ENCODE measurements around the gene ARL5B. TPM values are rescaled to one million over a fixed set of nuclear protein-coding genes. Genes with fewer than 3 reads are reported as not detected.

Gene ARL5B
- total and polyA plus RNA-seq, 4 donors, result 3.5 to 17.6 (median 8.6) TPM

DNA sequence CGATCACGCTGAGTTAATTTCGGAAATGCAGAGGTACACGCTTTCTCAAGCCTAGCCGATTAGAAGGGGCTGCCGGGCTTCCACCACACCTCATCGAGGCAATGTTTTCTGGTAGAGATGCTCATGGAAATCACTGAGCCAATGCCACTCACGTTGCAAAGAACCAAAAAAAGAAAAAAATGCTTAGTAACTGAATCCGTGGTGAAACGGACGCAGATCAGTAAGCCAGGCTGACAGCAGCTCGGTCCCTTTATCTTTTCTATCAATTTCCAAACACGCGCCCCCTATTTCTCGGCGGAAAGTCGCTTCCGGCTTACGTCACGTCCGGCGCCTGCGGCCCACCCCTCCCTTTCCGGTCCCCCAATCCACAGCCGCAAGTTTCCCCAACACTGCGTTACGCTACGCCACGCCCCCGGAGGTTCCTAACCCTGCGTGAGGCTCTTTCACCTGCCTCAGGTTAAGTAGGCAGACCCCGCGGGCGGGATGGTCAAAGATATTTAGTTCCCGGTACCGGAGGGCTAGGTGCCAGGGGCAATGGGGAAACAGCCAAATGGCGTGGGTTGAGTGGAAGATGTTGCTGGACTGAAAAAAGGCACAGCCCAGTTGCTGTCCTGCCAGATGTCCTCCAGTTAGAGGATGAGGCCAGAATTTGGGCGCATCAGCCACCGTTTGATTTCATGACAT lies 7.8 kb upstream of the ARL5B start, which contains the start of gene NSUN6:
NSUN6 (minus strand) TSS at position 264 of the 684 bp plus-strand sequence. CDS start 384 bp downstream, outside the sequence.
- intact Hi-C loops (cut with DNase I), result no loop called here
- ATAC-seq (ENCODE audit: low FRiP score) (peak; percentile 98), DNase-seq (peak; percentile 93 to 97)
- Histone ChIP-seq H3K9me3 (ENCODE audit: control insufficient read depth, low read length) (no peaks in the 10 kb centered on the region), H3K27ac (ENCODE audit: low read depth in 1 of 2, low read length in 2 of 2) (peak within 1 kb of the TSS in 1 of 2 donors; percentile 88), H3K4me1 (ENCODE audit: control insufficient read depth in 1 of 2, insufficient read depth in 2 of 2, low read length in 2 of 2) (peaks cover 0 to 3% of the 10 kb centered on the region in 2 donors), H3K36me3 (ENCODE audit: control insufficient read depth in 1 of 2, insufficient read depth in 2 of 2, low read length in 1 of 2) (no peaks in the 10 kb centered on the region), H3K4me3 (ENCODE audit: low read length in 2 of 2) (peak within 1 kb of the TSS; percentile 62 to 94), H3K27me3 (ENCODE audit: control insufficient read depth in 1 of 2, insufficient read depth in 2 of 2, low read length in 1 of 2) (no peaks in the 10 kb centered on the region)
- 0% methylated on average over 39 of the region's 39 CpGs for WGBS, 2 donors

DNA sequence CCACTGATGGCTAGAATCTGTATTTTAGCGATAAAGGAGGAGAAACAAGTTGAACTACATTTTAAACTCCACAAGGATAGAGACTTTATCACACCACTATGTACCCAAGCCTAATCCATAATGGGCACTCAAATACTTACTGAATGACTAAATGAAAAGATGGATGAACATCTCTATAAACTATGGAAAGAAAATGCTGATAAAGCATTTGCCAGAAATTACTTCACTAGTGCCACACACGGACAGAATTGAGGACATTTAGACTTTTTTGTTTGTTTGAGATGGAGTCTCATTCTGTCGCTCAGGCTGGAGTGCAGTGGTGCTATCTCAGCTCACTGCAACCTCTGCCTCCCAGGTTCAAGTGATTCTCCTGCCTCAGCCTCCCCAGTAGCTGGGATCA lies 6.1 kb upstream of the ARL5B start:
- Histone ChIP-seq H3K27ac (ENCODE audit: low read depth in 1 of 2, low read length in 2 of 2) (no peak overlapping the region), H3K4me3 (ENCODE audit: low read length in 2 of 2) (no peak overlapping the region), H3K36me3 (ENCODE audit: control insufficient read depth in 1 of 2, insufficient read depth in 2 of 2, low read length in 1 of 2) (no peaks in the 10 kb centered on the region), H3K9me3 (ENCODE audit: control insufficient read depth, low read length) (no peaks in the 10 kb centered on the region), H3K27me3 (ENCODE audit: control insufficient read depth in 1 of 2, insufficient read depth in 2 of 2, low read length in 1 of 2) (no peaks in the 10 kb centered on the region), H3K4me1 (ENCODE audit: control insufficient read depth in 1 of 2, insufficient read depth in 2 of 2, low read length in 2 of 2) (peaks cover 0 to 3% of the 10 kb centered on the region in 2 donors)
- no peak for ATAC-seq (ENCODE audit: low FRiP score)
- intact Hi-C loops (cut with DNase I), result no loop called here
- WGBS, 2 donors, result 87 to 91% methylated on average over 3 of the region's 3 CpGs
- DNase-seq, result no peak

DNA sequence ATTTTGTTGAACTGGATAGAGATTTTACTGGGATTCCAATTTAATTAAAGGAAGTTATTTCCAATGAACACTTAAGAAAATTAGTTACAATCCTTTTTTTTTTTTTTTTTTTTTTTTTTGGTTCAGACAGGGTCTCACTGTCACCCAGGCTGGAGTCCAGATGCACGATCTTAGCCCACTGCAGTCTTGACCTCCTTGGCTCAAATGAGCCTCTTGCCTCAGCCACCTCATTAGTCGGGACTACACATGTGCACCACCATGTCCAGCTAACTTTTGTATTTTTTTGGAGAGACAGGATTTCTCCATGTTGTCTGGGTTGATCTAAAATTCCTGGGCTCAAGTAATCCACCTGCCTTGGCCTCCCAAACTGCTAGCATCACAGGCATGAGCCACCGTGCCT lies 2.5 kb upstream of the ARL5B start:
- intact Hi-C loops (cut with DNase I), result no loop called here
- Histone ChIP-seq H3K27me3 (ENCODE audit: control insufficient read depth in 1 of 2, insufficient read depth in 2 of 2, low read length in 1 of 2) (no peaks in the 10 kb centered on the region), H3K36me3 (ENCODE audit: control insufficient read depth in 1 of 2, insufficient read depth in 2 of 2, low read length in 1 of 2) (no peaks in the 10 kb centered on the region), H3K4me3 (ENCODE audit: low read length in 2 of 2) (no peak overlapping the region), H3K27ac (ENCODE audit: low read depth in 1 of 2, low read length in 2 of 2) (no peak overlapping the region), H3K9me3 (ENCODE audit: control insufficient read depth, low read length) (no peaks in the 10 kb centered on the region), H3K4me1 (ENCODE audit: control insufficient read depth in 1 of 2, insufficient read depth in 2 of 2, low read length in 2 of 2) (peaks cover 0 to 4% of the 10 kb centered on the region in 2 donors)
- 85 to 86% methylated on average over 3 of the region's 3 CpGs for WGBS, 2 donors
- no peak for DNase-seq
- ATAC-seq (ENCODE audit: low FRiP score), result no peak

DNA sequence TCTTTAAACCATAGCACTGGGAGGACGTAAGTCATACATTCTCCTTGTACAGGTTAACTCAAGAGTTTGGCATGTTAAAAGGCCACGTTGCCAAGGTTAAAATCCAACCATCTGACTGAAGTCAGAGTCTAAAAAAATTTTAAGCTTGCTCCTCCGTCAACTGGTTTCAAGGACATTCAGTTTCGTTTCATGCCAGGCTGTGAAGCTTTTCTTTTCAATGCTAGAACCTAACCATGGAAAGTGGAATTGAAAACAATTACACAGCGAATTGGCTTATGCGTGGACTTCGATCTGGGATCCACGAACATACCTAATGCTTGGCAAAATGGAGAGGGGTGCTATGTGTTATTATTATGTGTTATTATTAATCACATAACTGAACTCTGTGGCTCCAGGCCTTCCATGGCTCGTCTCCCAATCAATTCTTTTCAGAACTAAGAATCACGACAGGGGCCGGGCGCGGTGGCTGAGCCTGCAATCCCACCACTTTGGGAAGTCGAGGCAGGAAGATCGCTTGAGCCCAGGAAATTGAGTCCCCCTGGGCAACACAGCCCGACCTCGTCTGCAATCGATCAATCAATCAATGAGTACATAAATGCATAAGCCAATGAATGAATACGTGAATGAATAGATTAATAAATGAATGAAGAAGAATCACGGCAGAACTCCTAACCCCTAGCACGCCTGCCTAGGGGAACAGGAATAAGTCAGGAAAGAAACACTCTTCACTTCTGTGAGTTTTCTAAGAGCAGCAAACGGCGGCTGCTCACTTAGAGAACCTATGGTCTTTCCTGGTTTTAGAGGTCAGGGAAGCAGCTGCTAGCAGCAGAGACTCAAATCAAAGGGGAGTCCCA lies 733 bp upstream of the ARL5B start:
- ATAC-seq (ENCODE audit: low FRiP score), result peak; percentile 3
- peaks cover 0 to 4% of the 10 kb centered on the region in 2 donors for H3K4me1 ChIP-seq (ENCODE audit: control insufficient read depth in 1 of 2, insufficient read depth in 2 of 2, low read length in 2 of 2)
- H3K36me3 ChIP-seq (ENCODE audit: control insufficient read depth in 1 of 2, insufficient read depth in 2 of 2, low read length in 1 of 2), result no peaks in the 10 kb centered on the region
- DNase-seq, result peak in 1 of 2 donors; percentile 50
- intact Hi-C loops (cut with DNase I), result no loop called here
- peak overlapping the region; percentile 89 to 91 for H3K27ac ChIP-seq (ENCODE audit: low read depth in 1 of 2, low read length in 2 of 2)
- 3 to 10% methylated on average over 23 of the region's 23 CpGs for WGBS, 2 donors
- H3K4me3 ChIP-seq (ENCODE audit: low read length in 2 of 2), result peak overlapping the region; percentile 65 to 86
- no peaks in the 10 kb centered on the region for H3K9me3 ChIP-seq (ENCODE audit: control insufficient read depth, low read length)
- no peaks in the 10 kb centered on the region for H3K27me3 ChIP-seq (ENCODE audit: control insufficient read depth in 1 of 2, insufficient read depth in 2 of 2, low read length in 1 of 2)

DNA sequence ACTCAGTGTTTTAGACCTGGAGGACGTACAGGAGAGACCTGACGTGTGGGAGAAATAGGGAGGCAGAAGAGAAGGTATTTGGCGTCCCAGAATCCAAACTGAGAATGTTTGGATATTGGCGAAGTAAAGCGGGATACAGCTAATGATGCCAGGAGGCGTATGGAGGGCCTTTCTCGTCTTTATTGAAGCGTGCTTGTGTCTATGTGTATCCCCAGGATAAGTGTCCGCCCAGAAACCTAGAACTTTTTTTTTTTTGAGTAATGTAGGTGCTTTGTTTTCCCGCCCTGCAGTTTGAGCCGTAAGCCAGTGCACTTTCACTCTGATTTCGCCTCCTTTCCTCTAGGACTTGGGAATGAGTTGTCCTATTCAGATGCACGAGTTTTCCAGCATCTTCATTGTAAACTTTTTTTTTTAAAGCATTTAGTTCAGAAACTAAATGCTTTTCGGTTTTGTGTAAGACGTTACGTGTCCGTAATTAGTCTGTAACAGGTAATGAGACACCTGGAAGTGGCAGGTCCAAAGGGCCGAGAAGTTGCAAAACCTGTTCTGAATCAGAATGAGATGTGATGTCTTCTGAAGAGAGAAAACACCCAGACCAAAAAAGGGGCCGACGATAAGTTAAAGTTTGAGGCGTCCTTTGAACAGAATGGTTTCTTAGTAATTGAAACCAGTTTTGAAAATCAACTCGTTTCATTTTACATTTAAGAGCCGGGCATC lies 746 bp downstream of the ARL5B start:
- no peaks in the 10 kb centered on the region for H3K36me3 ChIP-seq (ENCODE audit: control insufficient read depth in 1 of 2, insufficient read depth in 2 of 2, low read length in 1 of 2)
- peak overlapping the region; percentile 62 to 97 for H3K4me3 ChIP-seq (ENCODE audit: low read length in 2 of 2)
- intact Hi-C loops (cut with DNase I), result no loop called here
- DNase-seq, result no peak
- no peaks in the 10 kb centered on the region for H3K9me3 ChIP-seq (ENCODE audit: control insufficient read depth, low read length)
- H3K27me3 ChIP-seq (ENCODE audit: control insufficient read depth in 1 of 2, insufficient read depth in 2 of 2, low read length in 1 of 2), result no peaks in the 10 kb centered on the region
- ATAC-seq (ENCODE audit: low FRiP score), result no peak
- 0% methylated on average over 23 of the region's 23 CpGs for WGBS, 2 donors
- H3K27ac ChIP-seq (ENCODE audit: low read depth in 1 of 2, low read length in 2 of 2), result peak overlapping the region; percentile 33 to 97
- H3K4me1 ChIP-seq (ENCODE audit: control insufficient read depth in 1 of 2, insufficient read depth in 2 of 2, low read length in 2 of 2), result peaks cover 0 to 4% of the 10 kb centered on the region in 2 donors

DNA sequence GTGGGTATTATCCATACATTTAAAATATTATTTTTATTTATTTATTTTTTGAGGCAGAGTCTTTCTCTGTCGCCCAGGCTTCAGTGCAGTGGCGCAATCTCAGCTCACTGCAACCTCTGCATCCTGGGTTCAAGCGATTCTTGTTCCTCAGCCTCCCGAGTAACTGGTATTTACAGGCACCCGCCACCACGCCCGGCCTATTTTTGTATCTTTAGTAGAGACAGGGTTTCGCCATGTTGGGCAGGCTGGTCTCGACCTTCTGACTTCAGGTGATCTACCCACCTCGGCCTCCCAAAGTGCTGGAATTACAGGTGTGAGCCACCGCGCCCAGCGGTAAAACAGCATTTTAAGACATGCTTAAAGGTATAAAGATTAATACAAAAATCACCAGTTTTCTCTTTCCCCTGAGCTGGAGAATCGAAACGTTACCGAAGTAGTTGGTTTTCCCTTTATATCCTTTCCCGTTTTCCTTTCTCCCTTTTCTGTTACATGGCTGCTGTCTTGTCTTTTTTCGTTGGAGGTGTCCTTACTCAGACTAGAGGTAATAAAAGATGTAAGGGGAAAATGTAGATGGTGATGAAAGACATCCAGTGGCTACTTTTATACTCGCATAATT lies 1.7 kb downstream of the ARL5B start:
- no peak for DNase-seq
- H3K4me1 ChIP-seq (ENCODE audit: control insufficient read depth in 1 of 2, insufficient read depth in 2 of 2, low read length in 2 of 2), result peaks cover 0 to 4% of the 10 kb centered on the region in 2 donors

DNA sequence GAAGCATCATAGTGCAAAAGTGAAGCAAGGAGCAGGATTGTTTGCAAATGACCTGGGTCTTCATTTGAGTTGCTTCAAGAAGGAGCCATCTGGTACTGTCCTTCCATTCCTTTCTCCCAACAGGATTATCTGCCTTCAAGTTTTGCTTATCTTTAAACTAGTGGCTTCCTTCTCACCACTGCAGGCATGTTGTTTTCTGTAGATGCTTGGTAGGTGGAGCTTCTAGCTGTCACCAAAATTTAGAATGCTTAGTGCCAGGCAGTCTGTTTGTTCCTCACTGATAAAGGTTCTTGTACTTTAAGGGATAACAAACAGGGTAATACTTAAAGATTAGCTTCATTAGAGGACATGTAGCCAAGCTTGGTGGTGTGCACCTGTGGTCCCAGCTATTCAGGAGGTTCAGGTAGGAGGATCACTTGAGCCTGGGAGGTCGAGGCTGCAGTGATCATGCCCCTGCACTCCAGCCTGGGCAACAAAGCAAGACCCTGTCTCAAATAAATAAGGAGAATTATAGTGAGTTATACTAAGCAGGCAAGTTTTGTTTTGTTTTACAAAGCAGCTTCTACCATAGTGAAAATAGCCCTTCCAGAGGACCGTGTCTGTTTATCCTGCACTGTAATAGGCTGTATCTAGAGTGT lies 5.7 kb downstream of the ARL5B start:
- no peaks in the 10 kb centered on the region for H3K27me3 ChIP-seq (ENCODE audit: control insufficient read depth in 1 of 2, insufficient read depth in 2 of 2, low read length in 1 of 2)
- no peaks in the 10 kb centered on the region for H3K36me3 ChIP-seq (ENCODE audit: control insufficient read depth in 1 of 2, insufficient read depth in 2 of 2, low read length in 1 of 2)
- peaks cover 0 to 6% of the 10 kb centered on the region in 2 donors for H3K4me1 ChIP-seq (ENCODE audit: control insufficient read depth in 1 of 2, insufficient read depth in 2 of 2, low read length in 2 of 2)
- H3K4me3 ChIP-seq (ENCODE audit: low read length in 2 of 2), result no peak overlapping the region
- ATAC-seq (ENCODE audit: low FRiP score) (no peak), DNase-seq (no peak)
- 76 to 85% methylated on average over 2 of the region's 2 CpGs for WGBS, 2 donors
- intact Hi-C loops (cut with DNase I), result no loop called here
- no peaks in the 10 kb centered on the region for H3K9me3 ChIP-seq (ENCODE audit: control insufficient read depth, low read length)
- H3K27ac ChIP-seq (ENCODE audit: low read depth in 1 of 2, low read length in 2 of 2), result no peak overlapping the region

More for the DNA sequence above, 1.7 kb downstream of the ARL5B start:
- Histone ChIP-seq H3K27ac (ENCODE audit: low read depth in 1 of 2, low read length in 2 of 2) (no peak overlapping the region), H3K27me3 (ENCODE audit: control insufficient read depth in 1 of 2, insufficient read depth in 2 of 2, low read length in 1 of 2) (no peaks in the 10 kb centered on the region), H3K36me3 (ENCODE audit: control insufficient read depth in 1 of 2, insufficient read depth in 2 of 2, low read length in 1 of 2) (no peaks in the 10 kb centered on the region), H3K9me3 (ENCODE audit: control insufficient read depth, low read length) (no peaks in the 10 kb centered on the region), H3K4me3 (ENCODE audit: low read length in 2 of 2) (peak overlapping the region in 1 of 2 donors; percentile 2)
- intact Hi-C loops (cut with DNase I), result no loop called here
- ATAC-seq (ENCODE audit: low FRiP score), result no peak
- WGBS, 2 donors, result 82 to 86% methylated on average over 19 of the region's 19 CpGs

All from aorta (tissue), 5 donors.